ENCODE data around the gene ATP8A1.

DNA sequence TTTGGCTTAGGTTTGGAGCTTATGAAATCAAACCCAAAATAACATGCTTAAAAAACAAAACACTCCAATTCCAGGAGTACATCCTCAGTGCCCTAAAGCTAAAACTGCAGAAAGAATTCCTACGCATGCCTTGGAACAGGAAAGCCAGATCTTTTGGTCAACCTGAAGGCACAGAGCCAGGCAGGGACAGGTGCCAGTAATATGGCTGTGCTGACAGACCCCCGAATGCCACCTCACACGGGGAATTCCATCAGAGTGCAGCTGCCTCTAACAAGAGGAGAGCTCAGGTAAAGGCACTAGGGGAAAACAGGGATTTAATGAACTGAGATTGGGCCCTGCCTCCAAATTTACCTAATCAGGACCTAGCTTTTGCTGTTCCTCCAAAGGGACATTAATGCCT is 182.5 kb downstream of the ATP8A1 start:
- TF ChIP-seq POLR2AphosphoS5 (IDR thresholded peaks at IDR 0.05) (no peak), EP300 (IDR thresholded peaks at IDR 0.05) (no peak)
